Panc1 (cell line): ENCODE results near the gene MPPE1.

Experiments used
- SIN3A ChIP-seq: IDR thresholded peaks from 2 replicates; pipeline ENCODE4 v1.6.1; 2012; ENCODE audit warnings: low read depth, mild to moderate bottlenecking, low read length, moderate library complexity, borderline replicate concordance; ENCODE audit not compliant: insufficient read depth
- TCF7L2 ChIP-seq: IDR thresholded peaks from 2 replicates; pipeline ENCODE4 v1.6.1; 2011; ENCODE audit warnings: mild to moderate bottlenecking, low read depth, low read length, inconsistent platforms
- TF ChIP-seq, protein P1 (sequence below): fragments of 450-650 bp; IDR thresholded peaks from 2 replicates; pipeline ENCODE4 v1.5.1; 2017; ENCODE audit warnings: mild to moderate bottlenecking

DNA sequence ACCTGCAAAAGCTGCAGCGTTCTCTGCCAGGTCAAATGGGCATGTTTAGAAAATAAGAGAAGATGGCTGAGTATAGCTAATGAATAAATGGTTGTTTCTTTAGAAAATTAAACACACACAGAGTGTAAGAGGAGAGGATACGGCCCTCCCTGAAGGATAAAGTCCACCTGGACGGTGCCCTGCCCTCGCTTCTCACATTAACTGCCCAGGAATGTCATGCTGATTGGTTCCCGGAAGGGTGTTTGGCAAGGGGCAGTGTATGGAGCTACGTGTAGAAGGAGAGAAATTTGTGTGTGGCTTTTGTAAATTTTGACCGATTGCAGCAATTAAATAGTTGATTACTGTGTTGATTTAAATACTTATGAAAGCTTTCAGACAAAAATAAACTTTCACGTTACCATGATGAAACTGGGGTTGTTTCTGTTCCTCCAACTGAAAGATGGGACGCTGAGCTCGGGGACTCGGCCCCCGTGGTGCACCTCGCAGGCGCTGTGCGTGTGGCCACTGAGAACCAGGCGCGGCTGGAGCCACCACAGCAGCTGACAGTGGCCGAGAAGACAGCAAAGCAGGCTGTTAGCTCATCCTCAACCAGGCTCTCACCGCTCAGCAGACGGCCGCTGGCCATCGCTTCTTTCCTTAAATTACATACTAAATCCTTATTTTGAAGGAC is 22.7 kb downstream of the MPPE1 start:
- TF ChIP-seq, protein P1, sequence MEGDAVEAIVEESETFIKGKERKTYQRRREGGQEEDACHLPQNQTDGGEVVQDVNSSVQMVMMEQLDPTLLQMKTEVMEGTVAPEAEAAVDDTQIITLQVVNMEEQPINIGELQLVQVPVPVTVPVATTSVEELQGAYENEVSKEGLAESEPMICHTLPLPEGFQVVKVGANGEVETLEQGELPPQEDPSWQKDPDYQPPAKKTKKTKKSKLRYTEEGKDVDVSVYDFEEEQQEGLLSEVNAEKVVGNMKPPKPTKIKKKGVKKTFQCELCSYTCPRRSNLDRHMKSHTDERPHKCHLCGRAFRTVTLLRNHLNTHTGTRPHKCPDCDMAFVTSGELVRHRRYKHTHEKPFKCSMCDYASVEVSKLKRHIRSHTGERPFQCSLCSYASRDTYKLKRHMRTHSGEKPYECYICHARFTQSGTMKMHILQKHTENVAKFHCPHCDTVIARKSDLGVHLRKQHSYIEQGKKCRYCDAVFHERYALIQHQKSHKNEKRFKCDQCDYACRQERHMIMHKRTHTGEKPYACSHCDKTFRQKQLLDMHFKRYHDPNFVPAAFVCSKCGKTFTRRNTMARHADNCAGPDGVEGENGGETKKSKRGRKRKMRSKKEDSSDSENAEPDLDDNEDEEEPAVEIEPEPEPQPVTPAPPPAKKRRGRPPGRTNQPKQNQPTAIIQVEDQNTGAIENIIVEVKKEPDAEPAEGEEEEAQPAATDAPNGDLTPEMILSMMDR, result no peak
- TF ChIP-seq TCF7L2, result no peak
- no peak for TF ChIP-seq SIN3A
